ENCODE data around the gene LARGE2.

LARGE2 gene

GRCh38 chr11:45968901-45969300 lies 46.4 kb downstream of the LARGE2 start:
- DNase-seq = no peak

GRCh38 chr11:45973601-45974000 lies 51.1 kb downstream of the LARGE2 start:
- DNase-seq = no peak

- DNase-seq = no peak
Measured at GRCh38 chr11:45974806-45975205, 52.4 kb downstream of the LARGE2 start.

Measured in hematopoietic multipotent progenitor cell treated with erythropoietin and hydrocortisone succinate and interleukin-3 and kit ligand, for 8 days (in vitro differentiated cells).